DMS153 (cell line): ENCODE data around the gene MIPOL1.
"Not testable (repeated sequence)": the region's sequence is repeated elsewhere in the genome, so short reads cannot be mapped to it uniquely, and the experiment has no call there.

Source experiments
- DNase-seq: peaks from one replicate; lab custom pipeline; 2025; lab: John Stamatoyannopoulos, UW

The MIPOL1 gene

DNA sequence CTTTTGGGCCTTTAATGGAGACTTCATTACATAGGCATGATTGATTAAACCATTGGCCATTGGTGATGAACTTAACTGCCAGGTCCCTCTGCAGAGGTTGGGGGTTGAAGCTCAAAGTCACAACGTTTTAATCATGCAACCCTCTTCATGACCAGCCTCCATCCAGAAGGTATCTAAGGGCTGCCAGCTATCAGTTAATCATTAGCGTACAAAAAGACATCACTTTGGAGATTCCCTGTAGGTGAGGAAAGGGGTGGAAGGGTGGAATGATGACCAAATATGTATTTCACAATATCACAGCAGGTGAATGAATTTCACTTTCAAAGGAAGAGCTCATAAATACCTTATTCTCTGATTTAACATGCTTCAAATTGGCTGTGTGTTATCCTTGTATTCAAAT, 92.0 kb downstream of the MIPOL1 start:
- DNase-seq: no peak

DNA sequence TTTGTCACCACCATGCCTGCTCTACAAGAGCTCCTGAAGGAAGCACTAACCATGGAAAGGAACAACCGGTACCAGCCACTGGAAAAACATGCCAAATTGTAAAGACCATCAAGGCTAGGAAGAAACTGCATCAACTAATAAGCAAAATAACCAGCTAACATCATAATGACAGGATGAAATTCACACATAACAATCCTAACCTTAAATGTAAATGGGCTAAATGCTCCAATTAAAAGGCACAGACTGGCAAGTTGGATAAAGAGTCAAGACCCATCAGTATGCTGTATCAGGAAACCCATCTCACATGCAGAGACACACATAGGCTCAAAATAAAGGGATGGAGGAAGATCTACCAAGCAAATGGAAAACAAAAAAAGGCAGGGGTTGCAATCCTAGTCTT, 97.5 kb downstream of the MIPOL1 start:
- DNase-seq: not testable (repeated sequence)

DNA sequence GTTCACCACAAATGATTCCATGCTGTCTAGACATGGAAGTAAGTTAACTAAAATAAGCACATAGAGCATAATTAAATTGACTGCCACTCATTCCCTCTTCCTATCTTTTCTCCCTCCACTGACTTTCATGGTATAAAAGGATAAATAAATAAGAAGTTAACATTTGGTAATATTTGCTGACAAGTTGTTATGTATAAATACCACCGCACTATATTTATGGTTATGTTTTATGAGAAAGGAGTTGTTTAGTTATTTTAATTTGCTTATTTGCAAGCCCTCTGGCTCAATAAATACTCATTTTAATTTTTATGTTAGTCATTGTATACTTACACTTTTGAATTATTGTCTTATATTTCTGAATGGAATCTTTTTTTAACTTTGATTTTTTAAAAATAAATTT, 113.5 kb downstream of the MIPOL1 start:
- DNase-seq: no peak

DNA sequence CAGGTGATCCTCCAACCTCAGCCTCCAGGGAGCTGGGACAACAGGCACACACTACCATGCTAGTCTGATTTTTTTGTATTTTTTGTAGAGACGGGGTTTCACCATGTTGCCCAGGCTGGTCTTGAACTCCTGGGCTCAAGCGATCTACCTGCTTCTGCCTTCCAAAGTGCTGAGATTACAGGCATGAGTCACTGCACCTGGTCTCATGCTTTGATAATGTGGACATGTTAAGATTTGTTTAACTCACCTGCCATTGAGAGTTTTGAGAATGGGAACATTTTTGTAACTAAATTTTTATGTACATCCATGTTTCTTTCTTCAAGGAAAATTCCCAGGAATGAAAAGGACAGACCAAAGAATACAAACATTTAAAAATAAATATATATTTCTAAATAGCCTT, 121.2 kb downstream of the MIPOL1 start:
- DNase-seq: no peak

DNA sequence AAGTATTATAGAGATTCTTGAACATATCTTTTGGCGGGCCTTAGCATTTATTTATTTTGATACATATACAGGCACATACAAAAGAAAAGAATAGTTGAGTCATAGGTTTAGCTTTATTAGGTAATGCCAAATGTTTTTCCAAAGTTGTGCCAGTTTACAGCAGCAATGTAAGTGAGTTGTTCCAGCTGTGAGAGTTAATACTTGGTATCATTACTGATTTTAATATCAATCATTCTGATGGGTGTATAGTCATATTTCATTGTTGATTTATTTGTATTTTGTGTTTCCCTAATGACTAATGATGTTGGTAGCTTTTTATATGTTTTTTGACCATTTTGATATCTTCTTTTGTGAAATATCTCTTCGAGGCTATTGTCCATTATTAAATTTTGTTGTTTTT, 122.4 kb downstream of the MIPOL1 start:
- DNase-seq: no peak

DNA sequence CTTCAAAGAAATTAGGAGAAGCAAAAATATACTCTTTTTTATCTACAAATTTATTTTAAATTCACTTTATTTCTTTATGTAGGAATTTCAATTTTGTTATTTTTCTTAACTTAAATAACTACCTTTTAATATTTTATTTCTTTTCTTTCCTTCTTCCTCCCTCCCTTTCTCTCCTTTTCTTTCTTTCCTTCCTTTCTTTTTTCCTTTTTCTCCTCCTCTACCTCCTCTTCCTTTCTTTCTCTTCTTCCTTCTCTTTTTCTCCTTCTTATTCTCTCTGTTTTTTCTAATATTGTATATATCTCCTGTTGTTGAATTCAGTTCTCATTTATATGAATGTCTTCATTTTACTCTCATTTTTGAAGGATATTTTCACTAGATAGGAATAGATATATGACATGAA, 127.6 kb downstream of the MIPOL1 start:
- DNase-seq: no peak

DNA sequence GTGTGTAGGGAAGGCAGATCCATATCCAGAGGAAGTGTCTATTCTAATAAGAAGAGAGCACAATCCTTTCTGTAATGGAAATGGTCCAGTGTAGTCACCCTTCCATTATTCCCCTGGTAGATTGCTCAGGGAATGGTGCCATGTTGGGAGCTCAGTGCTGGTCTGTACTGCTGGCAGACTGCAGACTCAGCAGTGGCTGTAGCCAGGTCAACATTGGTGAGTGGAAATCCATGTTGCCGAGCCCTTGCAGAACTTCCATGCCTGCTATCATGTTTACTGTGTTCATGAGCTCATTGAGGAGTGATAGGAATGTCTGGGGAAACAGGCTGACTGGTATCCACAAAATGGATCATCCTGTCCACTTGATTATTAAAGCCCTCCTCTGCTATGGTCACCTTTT, 128.7 kb downstream of the MIPOL1 start:
- DNase-seq: no peak

DNA sequence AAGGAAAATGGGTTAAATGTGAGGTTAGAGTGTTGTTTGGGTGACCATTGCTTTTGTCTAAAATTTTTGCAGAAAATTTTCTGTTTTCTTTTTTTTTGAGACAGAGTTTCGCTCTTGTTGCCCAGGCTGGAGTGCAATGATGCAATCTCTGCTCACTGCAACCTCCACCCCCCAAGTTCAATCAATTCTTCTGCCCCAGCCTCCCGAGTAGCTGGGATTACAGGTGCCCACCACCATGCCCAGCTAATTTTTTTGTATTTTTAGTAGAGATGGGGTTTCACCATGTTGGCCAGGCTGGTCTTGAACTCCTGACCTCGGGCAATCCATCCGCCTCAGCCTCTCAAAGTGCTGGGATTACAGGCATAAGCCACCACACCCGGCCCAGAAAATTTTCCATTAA, 130.2 kb downstream of the MIPOL1 start:
- DNase-seq: not testable (repeated sequence)

DNA sequence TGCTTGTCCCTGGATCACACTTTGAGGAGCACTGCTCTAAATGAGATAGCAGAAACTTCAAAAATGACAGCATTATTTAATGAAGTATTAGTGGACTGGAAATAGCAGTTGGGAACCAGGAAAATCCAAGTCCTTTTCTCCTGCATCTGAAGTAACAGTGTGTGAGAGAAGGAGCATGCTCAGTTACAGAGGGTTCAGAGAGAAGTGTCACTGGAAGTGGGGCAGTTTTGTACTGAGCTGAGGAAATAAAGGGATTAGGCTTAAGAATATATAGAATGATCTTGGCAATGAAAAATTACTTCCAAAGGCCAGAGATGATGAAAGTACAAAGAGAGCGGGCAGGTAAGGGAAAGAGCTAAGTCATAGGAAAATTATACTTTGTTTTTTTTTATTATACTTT, 130.9 kb downstream of the MIPOL1 start:
- DNase-seq: no peak

DNA sequence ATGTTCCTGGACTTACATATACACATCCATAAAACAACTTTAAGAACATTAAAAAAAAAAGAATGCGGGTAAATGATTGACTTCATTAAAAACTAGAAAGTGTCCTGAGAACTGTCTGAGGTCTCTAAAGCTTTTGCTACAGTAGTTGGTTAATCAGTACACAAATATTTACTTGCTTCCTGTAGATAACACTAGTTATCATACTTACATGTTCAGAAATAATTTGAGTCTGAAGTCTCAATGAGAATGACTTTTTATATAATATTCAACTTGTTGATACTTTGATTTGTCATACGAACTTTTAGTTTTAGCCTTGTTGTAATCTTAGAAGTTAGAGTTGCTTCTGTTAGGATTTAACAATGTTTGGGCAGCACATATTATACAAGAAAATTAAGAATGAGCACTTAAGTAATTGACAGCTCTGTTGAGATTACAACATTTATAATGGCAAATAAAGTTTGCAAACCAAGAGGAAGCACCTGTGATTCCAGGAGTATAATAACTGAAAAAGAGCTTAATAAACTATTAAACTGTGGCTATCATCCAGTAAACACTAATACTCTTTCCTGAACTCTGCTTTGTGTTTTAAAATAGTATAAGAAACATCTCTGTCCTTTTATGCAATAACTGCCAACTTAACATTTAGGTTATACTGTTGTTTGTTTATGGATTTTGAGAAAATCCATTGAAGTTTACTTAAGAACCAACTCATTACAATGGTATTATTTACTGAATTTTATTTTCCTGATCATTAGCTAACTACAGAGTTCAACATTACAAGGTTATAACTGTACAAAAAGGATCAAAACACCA, 131.7 kb downstream of the MIPOL1 start:
- DNase-seq: no peak

DNA sequence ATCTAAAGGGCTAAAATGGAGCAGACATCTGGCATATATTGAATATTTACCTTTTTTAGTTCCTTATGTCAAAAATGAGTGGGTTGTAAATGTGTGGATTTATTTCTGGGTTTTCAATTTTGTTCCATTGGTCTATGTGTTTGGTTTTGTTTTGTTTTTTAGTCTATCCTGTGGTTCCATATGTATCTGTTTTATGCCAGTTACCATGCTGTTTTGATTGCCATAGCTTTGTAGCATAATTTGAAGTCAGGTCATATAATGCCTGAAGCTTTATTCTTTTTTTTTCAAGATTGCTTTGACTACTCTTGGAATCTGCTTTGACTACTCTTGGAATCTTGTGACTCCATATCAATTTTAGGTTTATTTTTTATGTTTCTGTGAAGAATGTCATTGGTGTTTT, 133.2 kb downstream of the MIPOL1 start:
- no peak for DNase-seq

DNA sequence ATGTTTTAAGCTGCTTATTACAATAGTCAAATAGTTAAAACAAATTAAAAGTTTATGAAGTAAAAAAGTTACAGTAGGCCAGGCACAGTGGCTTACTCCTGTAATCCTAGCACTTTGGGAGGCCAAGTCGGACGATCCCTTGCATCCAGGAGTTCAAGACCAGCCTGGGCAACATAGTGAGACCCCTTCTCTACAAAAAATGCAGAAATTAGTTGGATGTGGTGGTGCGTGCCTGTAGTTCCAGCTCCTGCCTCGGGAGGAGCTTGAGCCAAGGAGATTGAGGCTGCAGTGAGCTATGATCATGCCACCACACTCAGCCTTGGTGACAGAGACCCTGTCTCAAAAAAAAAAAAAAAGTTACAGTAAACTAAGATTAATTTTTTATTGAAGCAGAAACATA, 142.6 kb downstream of the MIPOL1 start:
- no peak for DNase-seq

DNA sequence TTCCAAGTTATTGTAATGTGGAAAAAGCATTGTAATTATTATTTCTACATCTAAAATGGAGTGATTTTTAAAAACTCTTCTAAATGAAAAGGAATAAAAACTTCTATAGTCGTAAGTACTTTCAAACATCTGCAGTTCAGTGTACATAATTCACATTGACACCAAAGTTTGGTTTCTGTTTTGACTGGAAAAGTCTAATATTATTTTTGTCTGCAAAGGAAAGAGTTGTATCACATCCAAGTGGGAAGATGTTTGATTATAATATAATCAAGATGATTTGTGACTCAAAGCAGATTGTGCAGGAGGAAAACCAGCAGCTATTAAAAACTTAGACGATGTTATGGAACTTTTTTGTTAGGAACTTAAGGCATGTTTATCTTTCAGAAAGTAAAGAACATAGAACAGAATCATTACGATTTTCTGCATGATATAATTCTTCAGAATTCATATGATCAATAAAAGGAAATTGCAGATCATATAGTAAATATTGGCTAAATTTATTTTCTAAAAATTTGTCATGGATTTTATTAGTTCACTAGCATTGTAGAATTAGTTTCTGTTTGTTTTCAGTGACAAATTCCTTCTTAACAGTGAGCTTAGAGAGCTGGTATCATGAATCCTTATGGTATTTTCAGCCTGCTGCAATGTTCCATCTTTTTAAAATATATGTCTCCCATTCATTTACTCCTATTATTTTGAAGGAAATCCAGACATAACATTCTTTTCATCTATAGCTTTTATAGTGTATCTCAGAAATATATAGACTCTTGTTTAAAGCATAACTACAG, 145.8 kb downstream of the MIPOL1 start:
- DNase-seq: no peak

DNA sequence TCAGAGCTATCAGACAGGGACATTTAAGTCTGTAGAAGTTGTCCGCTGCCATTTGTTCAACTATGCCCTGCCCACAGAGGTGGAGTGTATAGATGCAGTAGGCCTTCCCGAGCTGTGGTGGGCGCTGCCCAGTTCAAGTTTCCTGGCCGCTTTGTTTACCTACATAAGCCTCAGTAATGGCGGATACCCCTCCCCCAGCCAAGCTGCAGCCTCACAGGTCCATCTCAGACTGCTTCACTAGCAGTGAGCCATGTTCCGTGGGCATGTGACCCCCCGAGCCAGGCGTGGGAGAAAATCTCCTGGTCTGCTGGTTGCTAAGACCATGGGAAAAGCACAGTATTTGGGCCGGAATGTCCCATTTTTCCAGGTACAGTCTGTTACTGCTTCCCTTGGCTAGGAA, 165.9 kb downstream of the MIPOL1 start:
- DNase-seq: no peak

DNA sequence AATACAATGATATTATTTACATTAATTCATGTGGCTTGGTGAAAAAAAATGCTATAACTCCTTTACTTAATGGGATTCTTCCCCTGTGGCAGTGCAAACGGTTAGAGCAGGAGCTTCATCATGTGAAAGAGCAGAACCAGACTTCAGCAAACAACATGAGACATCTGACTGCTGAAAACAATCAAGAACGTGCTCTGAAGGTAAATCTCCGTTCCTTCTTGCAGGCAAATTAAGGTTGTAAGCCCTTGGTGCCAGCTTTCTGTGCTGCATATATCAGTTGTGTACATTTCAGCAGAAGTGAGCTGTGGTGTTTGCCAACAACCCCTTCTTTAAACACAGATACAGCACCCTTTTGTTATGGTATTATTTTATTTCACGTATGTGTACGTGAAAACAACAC, 171.7 kb downstream of the MIPOL1 start:
- peak; percentile 78 for DNase-seq

DNA sequence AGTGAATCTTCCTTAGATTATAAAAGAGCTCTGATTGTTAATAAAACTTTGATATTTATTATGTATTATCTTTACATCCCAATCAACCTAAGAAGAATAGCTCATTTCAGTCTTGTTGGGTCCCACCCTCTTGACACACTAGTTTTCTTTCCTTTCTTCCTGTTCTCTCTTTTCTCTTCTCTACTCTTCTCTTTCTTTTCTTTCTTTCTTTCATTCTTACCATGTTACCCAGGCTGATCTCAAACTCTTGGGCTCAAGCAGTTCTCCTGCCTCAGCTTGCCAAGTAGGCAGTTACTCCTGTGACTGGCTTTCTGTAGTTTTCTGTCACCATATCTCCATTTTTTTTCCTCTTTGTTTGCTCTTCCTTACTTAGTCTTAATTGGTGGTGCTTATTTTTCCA, 177.8 kb downstream of the MIPOL1 start:
- DNase-seq: no peak

DNA sequence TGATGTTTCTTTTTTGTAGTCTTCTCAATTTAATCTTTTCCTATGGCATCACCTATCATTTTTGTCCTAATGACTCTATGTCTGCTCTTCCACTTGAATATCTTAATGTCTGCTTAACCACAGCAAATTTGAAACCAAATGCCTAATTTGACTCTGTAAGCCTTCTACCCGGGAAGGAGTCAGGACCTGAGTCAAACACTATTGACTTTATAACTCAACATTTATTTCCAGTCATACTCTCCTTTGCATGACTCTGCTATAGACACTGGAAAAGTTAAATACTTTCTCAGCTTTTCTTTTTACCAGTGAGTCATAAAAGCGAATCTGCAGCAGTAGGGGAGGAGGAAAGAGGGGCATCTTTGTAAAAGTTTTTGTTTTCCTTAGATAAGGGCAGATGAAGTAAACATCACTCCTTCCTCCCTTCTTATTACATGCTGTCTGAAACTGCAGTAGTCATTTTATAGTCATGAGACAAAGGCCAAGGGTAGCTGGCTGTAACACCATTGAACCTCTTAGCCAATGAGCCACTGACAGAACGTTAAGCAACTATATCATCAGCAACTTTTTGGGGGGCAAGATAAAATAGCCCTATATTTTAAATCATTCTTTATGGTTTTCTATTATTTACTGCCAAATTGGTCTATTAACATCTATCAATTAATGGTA, 179.3 kb downstream of the MIPOL1 start:
- no peak for DNase-seq

DNA sequence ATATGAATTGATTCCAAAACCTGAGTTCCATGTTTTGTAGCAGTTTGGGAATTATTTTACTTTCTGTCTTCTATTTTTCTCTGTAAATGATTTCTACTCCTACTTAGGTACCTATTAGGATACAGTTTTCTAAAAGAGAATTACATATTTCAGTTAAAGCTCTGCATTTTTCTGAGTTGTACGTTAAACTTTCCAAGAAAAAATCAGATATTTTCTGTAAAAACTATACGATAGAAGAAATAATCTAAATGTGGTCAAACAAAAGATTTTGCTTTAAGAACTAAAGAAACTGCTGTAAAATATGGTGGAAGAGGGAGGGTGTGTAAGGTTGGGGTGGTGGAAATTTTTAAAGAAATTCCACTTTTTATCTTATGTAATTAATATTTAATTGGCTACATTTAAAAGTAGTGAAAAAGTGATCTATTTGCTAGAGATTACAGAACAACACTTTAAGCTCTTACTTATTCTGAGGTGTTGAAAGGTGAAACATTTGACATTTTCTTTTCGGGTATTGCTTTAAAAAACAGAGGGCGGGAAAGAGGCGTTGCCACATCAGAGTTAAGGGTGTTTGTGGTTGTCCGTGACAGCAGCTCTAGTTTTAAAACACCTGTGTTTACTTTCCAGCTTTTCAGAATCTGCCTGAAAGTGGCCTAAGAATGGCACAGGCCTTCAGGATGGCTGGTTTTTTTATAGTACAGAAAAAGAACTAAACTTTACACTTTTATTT, 187.3 kb downstream of the MIPOL1 start:
- DNase-seq: peak; percentile 64

DNA sequence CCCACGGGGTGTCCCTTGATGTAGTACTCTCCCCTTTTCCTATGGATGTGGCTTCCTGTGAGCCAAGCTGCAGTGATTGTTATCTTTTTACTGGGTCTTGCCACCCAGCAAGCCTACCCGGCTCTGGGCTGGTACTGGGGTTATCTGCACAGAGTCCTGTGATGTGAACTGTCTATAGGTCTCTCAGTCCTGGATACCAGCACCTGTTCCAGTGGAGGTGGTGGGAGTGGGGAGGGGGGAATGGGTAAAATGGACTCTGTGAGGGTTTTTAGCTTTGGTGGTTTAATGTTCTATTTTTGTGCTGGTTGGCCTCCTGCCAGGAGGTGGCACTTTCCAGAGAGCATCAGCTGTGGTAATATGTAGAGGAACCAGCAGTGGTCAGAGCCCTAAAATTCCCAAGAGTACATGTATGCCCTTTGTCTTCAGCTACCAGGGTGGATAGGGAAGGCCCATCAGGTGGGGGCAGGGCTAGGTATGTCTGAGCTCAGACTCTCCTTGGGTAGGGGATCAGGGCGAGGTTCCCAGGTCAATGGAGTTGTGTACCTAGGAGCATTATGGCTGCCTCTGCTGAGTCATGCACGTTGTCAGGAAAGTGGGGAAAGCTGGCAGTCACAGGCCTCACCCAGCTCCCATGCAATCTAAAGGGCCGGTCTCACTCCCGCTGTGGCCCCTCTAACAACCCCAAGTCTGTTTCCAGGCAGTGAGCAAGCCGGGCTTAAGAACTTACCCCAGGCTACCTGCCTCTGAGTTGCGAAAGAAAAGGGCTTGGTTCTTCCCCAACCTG, 199.6 kb downstream of the MIPOL1 start:
- DNase-seq: peak; percentile 26

DNA sequence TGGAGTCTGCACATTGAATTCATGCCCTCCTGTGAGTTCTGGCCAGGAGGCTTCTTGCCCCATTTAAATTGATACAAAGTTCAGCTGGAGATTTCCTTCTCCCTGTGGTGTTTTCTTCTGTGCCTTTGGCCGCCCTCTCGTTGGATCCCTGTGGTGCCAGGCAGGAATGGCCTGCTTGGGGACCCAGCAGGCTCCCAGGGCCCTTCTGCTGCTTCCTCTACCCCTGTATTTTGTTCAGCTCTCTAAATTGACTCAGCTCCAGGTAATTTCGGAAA, 200.1 kb downstream of the MIPOL1 start:
- no peak for DNase-seq

DNA sequence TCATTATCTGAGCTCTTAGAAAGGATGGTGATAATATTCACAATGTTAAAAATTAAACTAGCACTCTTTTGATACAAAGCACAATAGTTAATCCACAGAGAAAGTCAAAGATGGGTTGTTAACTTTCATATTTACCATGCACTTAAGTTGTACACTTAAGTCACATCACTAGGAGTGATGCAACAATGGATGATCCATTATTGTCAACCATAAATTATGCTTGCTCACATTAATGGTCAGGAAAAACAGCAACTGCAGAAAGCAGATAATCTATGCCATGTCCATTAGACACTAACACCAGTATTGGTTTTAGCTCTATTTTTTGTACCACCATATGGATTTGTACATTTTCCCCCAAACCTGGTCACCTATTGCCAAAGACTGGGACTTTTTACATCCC, 201.8 kb downstream of the MIPOL1 start:
- DNase-seq: peak; percentile 51

DNA sequence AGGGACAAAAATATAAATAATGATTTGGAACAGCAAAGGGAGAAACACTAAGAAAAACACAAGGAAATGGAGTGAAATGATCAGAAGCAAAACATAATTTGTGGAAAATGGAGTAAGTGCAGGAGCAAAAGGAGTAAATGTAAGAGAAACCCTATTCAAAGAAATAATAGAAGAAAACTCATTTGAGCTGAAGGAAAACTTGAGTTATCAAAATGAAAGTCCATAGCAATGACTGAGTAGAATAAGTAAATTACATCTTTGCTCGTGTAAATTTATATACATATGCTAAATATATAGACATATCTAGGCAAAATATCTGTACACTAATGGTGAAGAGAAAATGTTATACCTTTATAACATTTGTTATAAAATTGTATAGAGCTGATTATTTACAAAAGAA, 203.4 kb downstream of the MIPOL1 start:
- DNase-seq: no peak
